HL-60/S4 treated with phorbol 12-myristate 13-acetate at 8.2 ng/mL for 4 days and 3 days (cell line): Measurements from ENCODE around the gene FOXP2.
"Not testable (repeated sequence)": the region's sequence is repeated elsewhere in the genome, so short reads cannot be mapped to it uniquely, and the experiment has no call there.

Source experiments
- in situ Hi-C: fragments of 300-500 bp; cut with MboI; formaldehyde crosslinking; loops from 2 replicates; pipeline ENCODE4 v1.15.0; 2022; ENCODE audit warnings: low sequenced_read_pairs

Gene FOXP2

GRCh38 chr7:114414156-114415063, at the start of gene FOXP2:
TSS of gene FOXP2 (plus strand) at chr7:114414815. CDS start at chr7:114426512, 11,697 bp downstream.
- in situ Hi-C loops: no loop called here

GRCh38 chr7:114365791-114366190, 48.8 kb upstream of the FOXP2 start:
- in situ Hi-C loops: no loop called here

GRCh38 chr7:114368492-114368891, 46.1 kb upstream of the FOXP2 start:
- in situ Hi-C loops: no loop called here

GRCh38 chr7:114369294-114369693, 45.3 kb upstream of the FOXP2 start:
- in situ Hi-C loops: no loop called here

- in situ Hi-C loops: no loop called here
Observed at GRCh38 chr7:114372619-114373018, 42.0 kb upstream of the FOXP2 start.

- in situ Hi-C loops: no loop called here
Observed at GRCh38 chr7:114375907-114376306, 38.7 kb upstream of the FOXP2 start.

- in situ Hi-C loops: not testable (repeated sequence)
Observed at GRCh38 chr7:114383946-114384345, 30.7 kb upstream of the FOXP2 start.

GRCh38 chr7:114384346-114384745, 30.3 kb upstream of the FOXP2 start:
- in situ Hi-C loops: not testable (repeated sequence)

GRCh38 chr7:114388021-114388420, 26.6 kb upstream of the FOXP2 start:
- in situ Hi-C loops: no loop called here

GRCh38 chr7:114392686-114393085, 21.9 kb upstream of the FOXP2 start:
- in situ Hi-C loops: no loop called here

GRCh38 chr7:114402876-114403635, 11.6 kb upstream of the FOXP2 start:
- in situ Hi-C loops: no loop called here

GRCh38 chr7:114405427-114405826, 9.2 kb upstream of the FOXP2 start:
- in situ Hi-C loops: no loop called here

GRCh38 chr7:114409750-114410149, 4.9 kb upstream of the FOXP2 start:
- in situ Hi-C loops: no loop called here

GRCh38 chr7:114412548-114412947, 2.1 kb upstream of the FOXP2 start:
- in situ Hi-C loops: no loop called here

- in situ Hi-C loops: no loop called here
Observed at GRCh38 chr7:114413761-114414155, 857 bp upstream of the FOXP2 start.

- in situ Hi-C loops: no loop called here
Observed at GRCh38 chr7:114415064-114415989, 712 bp downstream of the FOXP2 start.

- in situ Hi-C loops: no loop called here
Observed at GRCh38 chr7:114416129-114416990, 1.7 kb downstream of the FOXP2 start.

- in situ Hi-C loops: no loop called here
Observed at GRCh38 chr7:114417290-114417689, 2.7 kb downstream of the FOXP2 start.

GRCh38 chr7:114418117-114418516, 3.5 kb downstream of the FOXP2 start:
- in situ Hi-C loops: no loop called here
